SK-MEL-5 (cell line): Measurements from ENCODE around the gene DRC1. TPM values are rescaled to one million over a fixed set of nuclear protein-coding genes. Genes with fewer than 3 reads are reported as not detected.

Source experiments
- DNase-seq: peaks from one replicate; pipeline ENCODE4 v3.0.0-alpha.2; 2016; ENCODE audit warnings: low read depth, low spot score
- in situ Hi-C: cut with HindIII; loops from 2 replicates; pipeline ENCODE4 v1.10.0; 2016; ENCODE audit warnings: low sequenced_read_pairs, high pct_unique_total_duplicates, low pct_unique_long_range_greater_than_20kb
- total RNA-seq: library from RNA; depleted of rRNA; stranded (reverse); fragments of >200 nt; shearing (Covaris generic); gene quantifications from 2 replicates; pipeline ENCODE4 v1.2.3, GENCODE V29; 2014

DRC1 gene
- total RNA-seq, 1 experiment from 2014 or later = not detected

- in situ Hi-C loops = no loop called here
- DNase-seq = no peak
Observed at GRCh38 chr2:26456440-26457250, 54.9 kb downstream of the DRC1 start.

GRCh38 chr2:26457251-26457666, 55.5 kb downstream of the DRC1 start:
- in situ Hi-C loops = no loop called here
- DNase-seq = no peak

GRCh38 chr2:26457695-26458364, 56.1 kb downstream of the DRC1 start:
- DNase-seq = no peak
- in situ Hi-C loops = no loop called here

- in situ Hi-C loops = no loop called here
- no peak for DNase-seq
Observed at GRCh38 chr2:26458365-26459042, 56.8 kb downstream of the DRC1 start.

GRCh38 chr2:26459991-26460612, 58.4 kb downstream of the DRC1 start:
- in situ Hi-C loops = no loop called here
- DNase-seq = peak; percentile 64

- in situ Hi-C loops = no loop called here
- no peak for DNase-seq
Observed at GRCh38 chr2:26460613-26461031, 58.9 kb downstream of the DRC1 start.

GRCh38 chr2:26461601-26462023, 59.9 kb downstream of the DRC1 start:
- in situ Hi-C loops = no loop called here
- no peak for DNase-seq

GRCh38 chr2:26462100-26462499, 60.4 kb downstream of the DRC1 start:
- in situ Hi-C loops = no loop called here
- DNase-seq = no peak

GRCh38 chr2:26462511-26463243, 61.0 kb downstream of the DRC1 start:
- DNase-seq = peak; percentile 79
- in situ Hi-C loops = no loop called here

GRCh38 chr2:26463244-26464192, 61.8 kb downstream of the DRC1 start:
- DNase-seq = peak; percentile 30
- in situ Hi-C loops = no loop called here

- no peak for DNase-seq
- in situ Hi-C loops = no loop called here
Observed at GRCh38 chr2:26464390-26465265, 62.9 kb downstream of the DRC1 start.

GRCh38 chr2:26465266-26465925, 63.7 kb downstream of the DRC1 start:
- in situ Hi-C loops = no loop called here
- DNase-seq = no peak

- no peak for DNase-seq
- in situ Hi-C loops = no loop called here
Observed at GRCh38 chr2:26465981-26466471, 64.3 kb downstream of the DRC1 start.

GRCh38 chr2:26466662-26467310, 65.1 kb downstream of the DRC1 start:
- in situ Hi-C loops = no loop called here
- no peak for DNase-seq
